ENCODE measurements around the gene MORN3.

MORN3 gene

GRCh38 chr12:121614872-121615467, 54.5 kb downstream of the MORN3 start:
- Histone ChIP-seq H3K27ac (no peak overlapping the region), H3K36me3 (replicated peaks) (no peaks in the 10 kb centered on the region), H3K4me3 (ENCODE audit: low read depth, low read length) (no peak overlapping the region), H3K27me3 (replicated peaks) (no peaks in the 10 kb centered on the region)
- TF ChIP-seq, protein P1, sequence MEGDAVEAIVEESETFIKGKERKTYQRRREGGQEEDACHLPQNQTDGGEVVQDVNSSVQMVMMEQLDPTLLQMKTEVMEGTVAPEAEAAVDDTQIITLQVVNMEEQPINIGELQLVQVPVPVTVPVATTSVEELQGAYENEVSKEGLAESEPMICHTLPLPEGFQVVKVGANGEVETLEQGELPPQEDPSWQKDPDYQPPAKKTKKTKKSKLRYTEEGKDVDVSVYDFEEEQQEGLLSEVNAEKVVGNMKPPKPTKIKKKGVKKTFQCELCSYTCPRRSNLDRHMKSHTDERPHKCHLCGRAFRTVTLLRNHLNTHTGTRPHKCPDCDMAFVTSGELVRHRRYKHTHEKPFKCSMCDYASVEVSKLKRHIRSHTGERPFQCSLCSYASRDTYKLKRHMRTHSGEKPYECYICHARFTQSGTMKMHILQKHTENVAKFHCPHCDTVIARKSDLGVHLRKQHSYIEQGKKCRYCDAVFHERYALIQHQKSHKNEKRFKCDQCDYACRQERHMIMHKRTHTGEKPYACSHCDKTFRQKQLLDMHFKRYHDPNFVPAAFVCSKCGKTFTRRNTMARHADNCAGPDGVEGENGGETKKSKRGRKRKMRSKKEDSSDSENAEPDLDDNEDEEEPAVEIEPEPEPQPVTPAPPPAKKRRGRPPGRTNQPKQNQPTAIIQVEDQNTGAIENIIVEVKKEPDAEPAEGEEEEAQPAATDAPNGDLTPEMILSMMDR (IDR thresholded peaks at IDR 0.05; ENCODE audit: low read depth, low read length, missing control alignments): no peak
- no peak for DNase-seq
- in situ Hi-C loops (cut with HindIII; ENCODE audit: low pct_ligation_motif_present, low sequenced_read_pairs): no loop called here

GRCh38 chr12:121613462-121613861, 56.0 kb downstream of the MORN3 start:
- TF ChIP-seq, protein P1 (IDR thresholded peaks at IDR 0.05; ENCODE audit: low read depth, low read length, missing control alignments): no peak

DNA sequence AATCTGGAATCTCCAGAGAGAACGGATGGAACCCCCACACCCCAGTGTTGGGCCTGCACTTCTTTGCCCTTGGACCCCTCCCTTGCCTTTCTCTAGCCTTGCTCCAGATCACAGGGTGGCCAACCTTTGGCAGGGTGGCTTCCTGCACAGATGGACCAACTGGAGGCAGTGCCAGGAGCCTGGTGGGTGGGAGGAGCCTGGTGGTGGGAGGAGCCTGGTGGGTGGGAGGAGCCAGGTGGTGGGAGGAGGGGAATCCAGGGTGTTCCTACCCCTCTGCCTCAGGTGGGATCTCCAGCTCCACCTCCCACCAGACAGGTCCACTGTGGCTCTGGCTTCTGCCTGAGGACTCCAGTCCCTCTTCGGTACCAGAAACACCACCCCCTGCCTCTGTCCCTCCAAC, 58.1 kb downstream of the MORN3 start:
- Histone ChIP-seq H3K4me3 (ENCODE audit: low read depth, low read length) (no peak overlapping the region), H3K27me3 (replicated peaks) (no peaks in the 10 kb centered on the region), H3K36me3 (replicated peaks) (no peaks in the 10 kb centered on the region), H3K27ac (no peak overlapping the region)
- TF ChIP-seq, protein P1 (IDR thresholded peaks at IDR 0.05; ENCODE audit: low read depth, low read length, missing control alignments): no peak
- DNase-seq: no peak
- in situ Hi-C loops (cut with HindIII; ENCODE audit: low pct_ligation_motif_present, low sequenced_read_pairs): no loop called here

More at GRCh38 chr12:121613462-121613861, 56.0 kb downstream of the MORN3 start:
- H3K36me3 ChIP-seq (replicated peaks): no peaks in the 10 kb centered on the region
- no peak overlapping the region for H3K4me3 ChIP-seq (ENCODE audit: low read depth, low read length)
- in situ Hi-C loops (cut with HindIII; ENCODE audit: low pct_ligation_motif_present, low sequenced_read_pairs): no loop called here
- no peak overlapping the region for H3K27ac ChIP-seq
- DNase-seq: no peak
- no peaks in the 10 kb centered on the region for H3K27me3 ChIP-seq (replicated peaks)

- TF ChIP-seq, protein P1 (IDR thresholded peaks at IDR 0.05; ENCODE audit: low read depth, low read length, missing control alignments): no peak
- Histone ChIP-seq H3K4me3 (ENCODE audit: low read depth, low read length) (no peak overlapping the region), H3K27ac (no peak overlapping the region), H3K36me3 (replicated peaks) (no peaks in the 10 kb centered on the region), H3K27me3 (replicated peaks) (no peaks in the 10 kb centered on the region)
- DNase-seq: no peak
- in situ Hi-C loops (cut with HindIII; ENCODE audit: low pct_ligation_motif_present, low sequenced_read_pairs): no loop called here
Observed at GRCh38 chr12:121610239-121611149, 59.0 kb downstream of the MORN3 start.

GRCh38 chr12:121608301-121608700, 61.2 kb downstream of the MORN3 start:
- Histone ChIP-seq H3K36me3 (replicated peaks) (no peaks in the 10 kb centered on the region), H3K4me3 (ENCODE audit: low read depth, low read length) (no peak overlapping the region), H3K27ac (no peak overlapping the region), H3K27me3 (replicated peaks) (no peaks in the 10 kb centered on the region)
- in situ Hi-C loops (cut with HindIII; ENCODE audit: low pct_ligation_motif_present, low sequenced_read_pairs): no loop called here
- TF ChIP-seq, protein P1 (IDR thresholded peaks at IDR 0.05; ENCODE audit: low read depth, low read length, missing control alignments): no peak
- DNase-seq: no peak

Measured in brain microvascular endothelial cell (primary cell).